HG03558 (cell line): ENCODE data around the gene MTG2.

Experiments used
- ATAC-seq: cut with Tn5 transposase; IDR thresholded peaks from one replicate; pipeline ENCODE4 v1.9.1; 2021; ENCODE audit warnings: moderate number of reproducible peaks; ENCODE audit not compliant: unreplicated experiment; ENCODE audit errors: extremely low read depth

Gene MTG2

DNA sequence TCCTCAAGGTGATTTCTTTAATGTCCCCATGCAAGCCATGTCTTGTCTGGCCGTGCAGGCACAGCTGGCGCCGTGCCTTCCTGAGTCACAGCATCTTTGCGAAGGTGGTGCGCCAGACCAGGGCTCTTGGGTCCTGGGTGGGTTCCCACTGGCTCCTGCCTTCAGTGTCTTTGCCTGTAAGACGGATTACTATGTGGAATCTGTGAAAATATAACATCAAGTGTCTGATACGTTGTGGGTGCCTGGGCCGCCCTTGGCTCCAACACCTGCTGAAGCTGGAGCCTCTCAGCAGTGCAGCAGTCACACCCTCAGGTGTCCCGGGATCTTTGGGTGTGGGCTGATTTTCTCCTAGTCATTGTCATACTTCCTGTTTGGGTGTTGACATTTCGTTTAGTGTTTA lies 58.7 kb downstream of the MTG2 start:
- no peak for ATAC-seq

GRCh38 chr20:62242176-62242575 lies 59.3 kb downstream of the MTG2 start:
- ATAC-seq = no peak

GRCh38 chr20:62243106-62243505 lies 60.3 kb downstream of the MTG2 start:
- no peak for ATAC-seq

- no peak for ATAC-seq
These were observed 61.2 kb downstream of the MTG2 start for GRCh38 chr20:62243906-62244515.

DNA sequence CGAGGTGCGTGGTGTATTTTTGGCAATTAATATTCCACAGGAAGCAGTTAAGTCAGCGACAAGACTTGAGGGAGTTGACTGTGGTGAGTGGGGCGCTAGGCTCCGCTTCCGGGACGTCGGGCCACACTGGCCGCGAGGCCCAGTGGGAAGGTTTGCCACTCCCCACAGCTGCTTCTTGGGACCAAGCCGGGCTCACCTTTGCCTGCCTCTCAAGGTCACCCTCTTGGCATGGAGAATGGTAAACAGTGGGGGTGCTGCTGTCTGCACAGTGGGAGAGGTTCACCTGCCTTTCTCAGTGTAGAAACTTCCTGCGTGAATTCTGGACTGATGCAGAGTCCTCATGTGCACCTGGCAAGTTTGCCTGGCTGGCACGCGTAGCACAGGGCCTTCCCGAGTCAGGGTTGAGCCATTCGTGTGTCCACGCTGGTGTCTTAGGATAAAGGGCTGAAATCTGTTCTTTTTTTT lies 61.8 kb downstream of the MTG2 start:
- ATAC-seq = no peak

- ATAC-seq = no peak
These were observed 63.1 kb downstream of the MTG2 start for GRCh38 chr20:62245911-62246280.

DNA sequence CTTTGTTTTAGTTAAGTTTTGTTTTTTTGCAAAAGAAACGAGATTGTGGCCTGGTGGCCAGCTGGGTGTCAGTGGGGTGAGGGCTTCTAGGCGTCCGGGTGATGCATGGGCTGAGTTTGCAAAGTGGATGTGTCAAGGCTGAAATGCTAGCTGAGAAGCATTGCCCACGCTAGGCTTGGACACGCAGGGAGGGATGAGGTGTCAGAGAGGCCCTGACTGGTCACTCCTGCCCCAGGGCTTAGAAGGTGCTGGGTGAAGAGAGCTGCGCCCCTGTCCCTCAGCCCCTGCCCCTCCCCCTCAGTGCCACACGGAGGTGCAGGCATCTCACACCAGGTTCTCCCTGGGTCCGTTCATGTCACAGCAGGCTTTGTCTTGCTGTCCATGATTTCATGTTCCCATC lies 63.6 kb downstream of the MTG2 start:
- no peak for ATAC-seq

DNA sequence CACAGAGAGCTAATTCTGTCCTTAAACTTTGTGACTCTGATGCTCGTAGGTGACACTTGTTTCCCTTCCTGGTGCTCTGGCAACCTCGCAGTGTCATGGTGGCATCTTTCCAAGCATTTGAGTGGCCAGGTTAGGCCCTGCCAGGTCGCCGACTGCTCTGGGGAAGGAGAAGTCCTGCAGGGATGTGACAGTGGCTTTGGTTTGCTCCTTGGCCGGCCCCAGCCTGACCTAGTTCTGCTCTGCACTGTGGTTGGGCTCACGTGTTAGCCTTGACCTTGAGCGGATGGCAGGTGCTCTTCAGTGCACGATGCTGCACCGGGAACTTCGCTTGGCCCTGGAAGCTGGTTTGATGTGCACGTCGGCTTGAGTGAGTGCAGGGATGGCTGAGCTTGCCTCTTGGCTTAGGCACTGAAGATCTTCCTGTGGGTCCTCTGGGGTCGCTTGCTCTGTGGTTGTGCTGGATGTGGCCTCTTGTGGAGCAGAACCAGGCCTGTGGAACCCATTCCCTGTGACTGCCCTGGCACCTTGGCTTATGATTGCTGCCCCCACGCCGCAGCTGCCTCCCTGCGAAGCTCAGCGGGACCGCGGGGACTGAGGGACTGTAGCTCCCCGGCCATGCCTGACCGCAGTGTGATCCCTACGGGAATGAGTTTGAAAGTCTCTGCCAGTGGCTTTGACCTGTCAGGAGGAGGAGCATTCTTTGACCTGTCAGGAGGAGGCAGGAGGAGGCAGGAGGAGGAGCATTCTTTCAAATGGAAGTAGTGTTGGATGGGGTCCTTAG lies 64.2 kb downstream of the MTG2 start:
- no peak for ATAC-seq

- no peak for ATAC-seq
These were observed 66.2 kb downstream of the MTG2 start for GRCh38 chr20:62248890-62249560.

GRCh38 chr20:62252342-62252966 lies 69.6 kb downstream of the MTG2 start:
- ATAC-seq = no peak
